CD14-positive monocyte (primary cell): Measurements from ENCODE around the gene OR13C5. TPM values are rescaled to one million over a fixed set of nuclear protein-coding genes. Genes with fewer than 3 reads are reported as not detected.
"Not testable (repeated sequence)": the region's sequence is repeated elsewhere in the genome, so short reads cannot be mapped to it uniquely, and the experiment has no call there.

Source experiments
- DNase-seq, 3 donors: peaks; one replicate each; pipeline ENCODE4 v3.0.0-alpha.2; 2011 to 2022
- H2AFZ ChIP-seq: 2 replicates; pipeline ENCODE4 v1.6.0; 2012; ENCODE audit warnings: mild to moderate bottlenecking, low read depth, low read length, inconsistent platforms; ENCODE audit not compliant: insufficient read depth, poor library complexity, severe bottlenecking
- H3K27ac ChIP-seq, 2 donors: 1 replicate in 1 of 2; 2 replicates in 1 of 2; pipeline ENCODE4 v1.5.1; 2012 to 2013; ENCODE audit warnings: low read length in 2 of 2, control low read depth in 1 of 2, inconsistent platforms in 1 of 2, low read depth in 1 of 2, mild to moderate bottlenecking in 1 of 2
- H3K27me3 ChIP-seq, 2 donors: one replicate each; pipeline versions ENCODE4 v1.6.0 to v1.6.1; 2011 to 2013; ENCODE audit warnings: low read length in 2 of 2; ENCODE audit not compliant: control insufficient read depth in 2 of 2, insufficient read depth in 2 of 2
- H3K36me3 ChIP-seq, 2 donors: replicated peaks in 1 of 2; 1 replicate in 1 of 2; 2 replicates in 1 of 2; pipeline versions ENCODE4 v1.5.1 to v1.6.1; 2012 to 2013; ENCODE audit warnings: low read length in 2 of 2, control low read depth in 1 of 2, inconsistent platforms in 1 of 2, mild to moderate bottlenecking in 1 of 2; ENCODE audit not compliant: insufficient read depth in 2 of 2, control insufficient read depth in 1 of 2
- H3K4me1 ChIP-seq, 2 donors: 1 replicate in 1 of 2; 2 replicates in 1 of 2; pipeline versions ENCODE4 v1.5.1 to v1.6.1; 2012 to 2013; ENCODE audit warnings: low read length in 2 of 2, control low read depth in 1 of 2, inconsistent platforms in 1 of 2, mild to moderate bottlenecking in 1 of 2, moderate library complexity in 1 of 2; ENCODE audit not compliant: insufficient read depth in 2 of 2, control insufficient read depth in 1 of 2
- H3K4me2 ChIP-seq: replicated peaks from 2 replicates; pipeline ENCODE3; 2012; ENCODE audit warnings: low read length, moderate library complexity, mild to moderate bottlenecking; ENCODE audit not compliant: poor library complexity, severe bottlenecking; ENCODE audit errors: extremely low read depth
- H3K4me3 ChIP-seq, 3 experiments: fragments of 200-600 bp in 1 of 3; sonication (generic) in 1 of 3; replicated peaks in 1 of 3; 1 replicate in 2 of 3; 2 replicates in 1 of 3; pipeline ENCODE4 v1.5.1; 2011 to 2013; ENCODE audit warnings: low read length in 3 of 3, mild to moderate bottlenecking in 3 of 3, control low read depth in 2 of 3, low read depth in 2 of 3, inconsistent platforms in 1 of 3, moderate library complexity in 1 of 3
- H3K79me2 ChIP-seq: 2 replicates; pipeline ENCODE4 v1.6.0; 2012; ENCODE audit warnings: mild to moderate bottlenecking, control low read depth, inconsistent platforms, low read length, moderate library complexity; ENCODE audit not compliant: insufficient read depth
- H3K9ac ChIP-seq: 2 replicates; pipeline ENCODE4 v1.6.0; 2017; ENCODE audit warnings: low read length, mild to moderate bottlenecking; ENCODE audit not compliant: insufficient read depth, poor library complexity, severe bottlenecking
- H3K9me3 ChIP-seq, 2 donors: replicated peaks in 1 of 2; 1 replicate in 1 of 2; 2 replicates in 1 of 2; pipeline versions ENCODE4 v1.5.1 to v1.6.1; 2012 to 2013; ENCODE audit warnings: low read length in 2 of 2, control low read depth in 1 of 2; ENCODE audit not compliant: control insufficient read depth in 1 of 2, insufficient read depth in 1 of 2
- H4K20me1 ChIP-seq: 2 replicates; pipeline ENCODE4 v1.6.0; 2012; ENCODE audit warnings: mild to moderate bottlenecking, low read length, control low read depth, moderate library complexity; ENCODE audit not compliant: insufficient read depth
- H3K27ac Mint-ChIP-seq, 7 donors: one replicate each; pipeline ENCODE4 v1.8.0; 2020; ENCODE audit warnings: mild to moderate bottlenecking in 7 of 7, mixed read lengths in 7 of 7, moderate library complexity in 6 of 7, inconsistent platforms in 2 of 7
- H3K27me3 Mint-ChIP-seq, 3 donors: one replicate each; pipeline ENCODE4 v1.8.0; 2021 to 2022; ENCODE audit warnings: low read depth in 3 of 3, mild to moderate bottlenecking in 3 of 3, mixed read lengths in 3 of 3, moderate library complexity in 3 of 3, inconsistent platforms in 1 of 3
- H3K36me3 Mint-ChIP-seq, 2 donors: one replicate each; pipeline ENCODE4 v1.8.0; 2020; ENCODE audit warnings: mixed read lengths in 2 of 2, inconsistent platforms in 1 of 2, mild to moderate bottlenecking in 1 of 2
- H3K4me1 Mint-ChIP-seq: one replicate; pipeline ENCODE4 v1.8.0; 2020; ENCODE audit warnings: mild to moderate bottlenecking, mixed read lengths
- H3K4me3 Mint-ChIP-seq, 2 donors: one replicate each; pipeline ENCODE4 v1.8.0; 2020; ENCODE audit warnings: mild to moderate bottlenecking in 2 of 2, mixed read lengths in 2 of 2, moderate library complexity in 1 of 2
- H3K9me3 Mint-ChIP-seq, 7 donors: one replicate each; pipeline ENCODE4 v1.8.0; 2020 to 2022; ENCODE audit warnings: mixed read lengths in 7 of 7, mild to moderate bottlenecking in 6 of 7, moderate library complexity in 6 of 7, inconsistent platforms in 2 of 7
- WGBS: methylation state at CpG from one replicate; pipeline ENCODE4 v1.1.5; 2013; ENCODE audit warnings: missing lambda C conversion rate; ENCODE audit not compliant: insufficient coverage; 5-methylcytosine and 5-hydroxymethylcytosine counted together
- intact Hi-C, 2 donors: fragments of 100-400 bp; cut with micrococcal nuclease; formaldehyde crosslinking; loops; one replicate each; pipeline versions ENCODE4 v1.15.0 to v1.15.1; 2023
- polyA plus RNA-seq, 3 donors: library from polyadenylated mRNA; depleted of rRNA in 1 of 3; unstranded in 2 of 3; stranded (reverse) in 1 of 3; fragments of 300-500 nt in 2 of 3; fragments of >200 nt in 1 of 3; fragmentation: Illumina TruSeq in 2 of 3; gene quantifications; 1 replicate in 2 of 3; 2 replicates in 1 of 3; pipeline ENCODE4 v1.2.3, GENCODE V29; 2012 to 2021
- TF ChIP-seq, protein P1 (sequence below): fragments of 200-600 bp; IDR thresholded peaks from one replicate; pipeline ENCODE4 v1.8.0; 2022; ENCODE audit warnings: antibody characterized with exemption, mild to moderate bottlenecking

OR13C5 gene
- polyA plus RNA-seq, 3 donors: not detected

DNA sequence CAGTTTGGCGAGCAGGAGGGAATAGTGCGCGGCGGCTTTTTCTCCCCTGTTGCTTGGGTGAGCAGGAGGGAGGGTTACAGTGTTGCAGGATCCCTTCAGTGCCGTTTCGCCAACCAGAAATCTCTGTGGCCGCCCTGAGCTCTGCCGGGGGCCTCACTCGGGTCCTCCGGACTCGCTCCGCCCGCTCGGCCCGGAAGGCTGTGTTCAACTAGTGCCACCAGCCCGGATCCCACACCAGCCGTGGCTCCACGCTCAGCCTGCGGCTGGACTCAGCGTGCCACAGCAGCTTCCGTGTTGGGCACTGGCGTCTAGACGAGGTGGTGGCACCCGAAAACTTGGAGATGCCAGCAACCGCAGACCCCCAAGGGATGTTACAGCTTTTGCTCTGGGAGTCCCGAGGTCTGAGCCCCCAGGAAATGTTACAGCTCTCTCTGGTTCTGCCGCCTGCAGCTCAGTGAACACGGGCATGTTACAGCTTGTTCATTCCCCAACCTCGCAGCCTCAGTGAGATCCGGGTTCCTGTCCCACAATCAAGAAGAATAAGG lies 34.8 kb upstream of the OR13C5 start:
- intact Hi-C loops: no loop called here
- no peak overlapping the region for H3K4me3 Mint-ChIP-seq
- H3K27ac Mint-ChIP-seq: no peak overlapping the region
- Histone ChIP-seq H3K36me3 (no peaks in the 10 kb centered on the region), H3K4me2 (no peak overlapping the region), H2AFZ (no peak overlapping the region), H3K79me2 (no peaks in the 10 kb centered on the region), H3K9ac (no peak overlapping the region), H3K27me3 (no peaks in the 10 kb centered on the region), H3K9me3 (peaks cover 16 to 39% of the 10 kb centered on the region in 2 donors), H3K27ac (no peak overlapping the region), H4K20me1 (no peaks in the 10 kb centered on the region), H3K4me1 (no peaks in the 10 kb centered on the region), H3K4me3 (no peak overlapping the region)
- WGBS: 96% methylated on average over 28 of the region's 30 CpGs
- H3K4me1 Mint-ChIP-seq: no peaks in the 10 kb centered on the region
- H3K36me3 Mint-ChIP-seq: no peaks in the 10 kb centered on the region
- peaks cover 7 to 32% (median 25%) of the 10 kb centered on the region in 7 donors for H3K9me3 Mint-ChIP-seq
- TF ChIP-seq, protein P1, sequence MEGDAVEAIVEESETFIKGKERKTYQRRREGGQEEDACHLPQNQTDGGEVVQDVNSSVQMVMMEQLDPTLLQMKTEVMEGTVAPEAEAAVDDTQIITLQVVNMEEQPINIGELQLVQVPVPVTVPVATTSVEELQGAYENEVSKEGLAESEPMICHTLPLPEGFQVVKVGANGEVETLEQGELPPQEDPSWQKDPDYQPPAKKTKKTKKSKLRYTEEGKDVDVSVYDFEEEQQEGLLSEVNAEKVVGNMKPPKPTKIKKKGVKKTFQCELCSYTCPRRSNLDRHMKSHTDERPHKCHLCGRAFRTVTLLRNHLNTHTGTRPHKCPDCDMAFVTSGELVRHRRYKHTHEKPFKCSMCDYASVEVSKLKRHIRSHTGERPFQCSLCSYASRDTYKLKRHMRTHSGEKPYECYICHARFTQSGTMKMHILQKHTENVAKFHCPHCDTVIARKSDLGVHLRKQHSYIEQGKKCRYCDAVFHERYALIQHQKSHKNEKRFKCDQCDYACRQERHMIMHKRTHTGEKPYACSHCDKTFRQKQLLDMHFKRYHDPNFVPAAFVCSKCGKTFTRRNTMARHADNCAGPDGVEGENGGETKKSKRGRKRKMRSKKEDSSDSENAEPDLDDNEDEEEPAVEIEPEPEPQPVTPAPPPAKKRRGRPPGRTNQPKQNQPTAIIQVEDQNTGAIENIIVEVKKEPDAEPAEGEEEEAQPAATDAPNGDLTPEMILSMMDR: no peak
- H3K27me3 Mint-ChIP-seq: peaks cover 0 to 2% (median 0%) of the 10 kb centered on the region in 3 donors
- no peak for DNase-seq

DNA sequence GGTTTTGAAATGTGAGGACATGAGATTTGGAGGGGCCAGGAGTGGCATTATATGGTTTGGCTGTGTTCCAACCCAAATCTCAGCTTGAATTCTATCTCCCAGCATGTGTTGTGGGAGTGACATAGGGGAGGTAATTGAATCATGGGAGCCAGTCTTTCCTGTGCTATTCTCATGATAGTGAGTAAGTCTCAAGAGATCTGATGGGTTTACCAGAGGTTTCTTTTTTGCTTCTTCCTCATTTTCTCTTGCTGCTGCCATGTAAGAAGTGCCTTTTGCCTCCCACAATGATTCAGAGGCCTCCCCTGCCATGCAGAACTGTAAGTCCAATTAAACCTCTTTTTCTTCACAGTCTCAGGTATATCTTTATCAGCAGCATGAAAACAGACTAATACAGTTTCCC lies 26.8 kb upstream of the OR13C5 start:
- H3K9me3 ChIP-seq, H3K4me3 ChIP-seq, H3K36me3 ChIP-seq, H3K27ac Mint-ChIP-seq, H3K4me1 ChIP-seq, H3K27ac ChIP-seq, H3K36me3 Mint-ChIP-seq, H2AFZ ChIP-seq, H3K79me2 ChIP-seq, H3K4me3 Mint-ChIP-seq, H3K4me1 Mint-ChIP-seq, intact Hi-C loops, H3K27me3 ChIP-seq, H4K20me1 ChIP-seq, H3K9me3 Mint-ChIP-seq, H3K9ac ChIP-seq, DNase-seq, H3K4me2 ChIP-seq, H3K27me3 Mint-ChIP-seq: not testable (repeated sequence)
